GM18526 (cell line): ENCODE data around the gene PTGFRN.

Experiments
- POLR2A ChIP-seq: IDR thresholded peaks from 3 replicates; pipeline ENCODE4 v1.6.1; 2011; ENCODE audit not compliant: insufficient read length; ENCODE audit errors: extremely low read depth

Gene PTGFRN

DNA sequence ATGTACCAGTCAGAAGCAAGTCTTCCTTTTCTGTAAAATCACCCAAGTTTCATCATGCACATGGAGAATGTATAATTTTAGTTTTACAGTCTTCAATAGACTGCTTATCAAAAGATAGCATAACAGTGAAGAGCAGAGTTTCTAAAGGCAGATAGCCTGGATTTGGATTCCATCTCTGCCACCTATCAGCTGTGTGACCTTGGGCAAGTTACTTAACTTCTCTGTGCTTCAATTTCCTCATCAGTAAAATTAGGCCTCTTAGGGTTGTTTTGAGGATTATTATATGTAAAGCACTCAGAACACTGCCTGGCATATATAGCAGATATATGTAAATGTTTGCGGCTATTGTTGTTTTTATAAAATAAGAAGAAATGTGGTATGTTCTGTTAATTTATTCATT, 38.9 kb downstream of the PTGFRN start:
- no peak for TF ChIP-seq POLR2A

DNA sequence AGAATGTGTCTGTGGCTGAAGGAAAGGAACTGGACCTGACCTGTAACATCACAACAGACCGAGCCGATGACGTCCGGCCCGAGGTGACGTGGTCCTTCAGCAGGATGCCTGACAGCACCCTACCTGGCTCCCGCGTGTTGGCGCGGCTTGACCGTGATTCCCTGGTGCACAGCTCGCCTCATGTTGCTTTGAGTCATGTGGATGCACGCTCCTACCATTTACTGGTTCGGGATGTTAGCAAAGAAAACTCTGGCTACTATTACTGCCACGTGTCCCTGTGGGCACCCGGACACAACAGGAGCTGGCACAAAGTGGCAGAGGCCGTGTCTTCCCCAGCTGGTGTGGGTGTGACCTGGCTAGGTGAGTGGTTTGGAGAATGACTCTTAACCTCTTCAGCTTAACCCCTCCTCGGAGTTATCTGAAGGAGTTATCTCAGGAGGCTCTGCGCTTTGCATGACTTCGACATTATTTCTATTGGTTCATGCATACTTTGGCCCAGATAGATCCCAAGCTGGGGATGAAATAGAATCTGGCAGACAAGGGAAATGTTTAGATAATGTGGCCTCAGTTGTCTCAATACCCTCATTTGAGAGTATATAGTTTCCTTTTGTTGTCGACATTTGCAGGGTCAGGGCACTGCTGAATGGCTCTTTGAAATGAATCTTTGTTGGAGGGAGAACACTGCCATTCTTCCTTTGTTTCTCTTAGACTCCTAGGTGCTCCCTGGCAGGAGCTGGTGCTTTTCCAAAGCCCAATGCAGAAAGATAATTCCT, 39.7 kb downstream of the PTGFRN start:
- no peak for TF ChIP-seq POLR2A

- TF ChIP-seq POLR2A = no peak
Observed at GRCh38 chr1:116950517-116951199, 40.9 kb downstream of the PTGFRN start.

GRCh38 chr1:116951200-116951935, 41.7 kb downstream of the PTGFRN start:
- no peak for TF ChIP-seq POLR2A

DNA sequence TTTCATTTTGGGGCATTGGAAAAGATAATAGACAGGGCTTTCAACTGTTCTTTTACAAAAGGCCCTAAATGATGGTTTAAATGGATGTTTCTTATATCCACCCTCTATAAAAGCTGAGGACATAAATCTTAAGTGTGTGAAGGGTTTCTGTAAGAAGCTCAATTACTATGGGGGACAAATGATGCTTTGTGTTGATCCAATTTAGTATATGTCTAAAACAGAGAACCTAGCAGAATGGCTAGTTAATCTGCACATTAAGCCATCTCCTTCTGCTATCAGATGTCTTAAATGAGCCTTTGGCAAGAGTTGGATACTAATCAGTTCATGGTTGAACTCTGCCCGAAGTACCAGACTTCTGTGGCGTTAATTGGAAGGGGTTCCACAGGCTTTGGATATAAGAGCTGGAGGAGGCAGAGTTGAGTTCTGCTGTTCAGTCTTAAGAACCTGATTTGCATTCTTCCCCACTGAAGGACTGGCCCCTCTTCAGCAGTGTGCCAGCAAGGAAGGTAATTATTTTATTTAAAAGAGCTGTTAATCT, 43.1 kb downstream of the PTGFRN start:
- no peak for TF ChIP-seq POLR2A

GRCh38 chr1:116954440-116954839, 44.7 kb downstream of the PTGFRN start:
- no peak for TF ChIP-seq POLR2A

- no peak for TF ChIP-seq POLR2A
Observed at GRCh38 chr1:116956378-116956777, 46.7 kb downstream of the PTGFRN start.

GRCh38 chr1:116957646-116958045, 47.9 kb downstream of the PTGFRN start:
- TF ChIP-seq POLR2A = no peak

- TF ChIP-seq POLR2A = no peak
Observed at GRCh38 chr1:116958110-116958509, 48.4 kb downstream of the PTGFRN start.

DNA sequence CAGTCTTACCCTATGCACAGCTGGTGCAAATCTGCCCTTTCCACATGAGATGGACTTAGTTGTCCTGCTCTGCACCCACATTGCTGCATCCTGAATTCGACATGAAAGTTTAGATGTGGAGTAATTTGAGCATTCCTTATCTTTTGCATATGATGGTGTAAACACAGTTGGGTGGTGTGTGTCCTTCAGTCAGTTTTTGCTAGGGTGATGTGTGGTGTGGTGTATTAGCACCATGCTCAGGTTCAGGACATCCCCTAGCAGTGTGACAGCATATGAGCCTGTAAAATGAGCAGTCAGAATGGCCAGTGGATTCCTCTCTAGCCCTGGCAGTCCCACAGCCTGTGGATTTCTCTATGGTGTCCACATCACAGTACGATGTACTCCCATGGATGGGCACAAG, 49.3 kb downstream of the PTGFRN start:
- no peak for TF ChIP-seq POLR2A

GRCh38 chr1:116961606-116962005, 51.9 kb downstream of the PTGFRN start:
- no peak for TF ChIP-seq POLR2A

DNA sequence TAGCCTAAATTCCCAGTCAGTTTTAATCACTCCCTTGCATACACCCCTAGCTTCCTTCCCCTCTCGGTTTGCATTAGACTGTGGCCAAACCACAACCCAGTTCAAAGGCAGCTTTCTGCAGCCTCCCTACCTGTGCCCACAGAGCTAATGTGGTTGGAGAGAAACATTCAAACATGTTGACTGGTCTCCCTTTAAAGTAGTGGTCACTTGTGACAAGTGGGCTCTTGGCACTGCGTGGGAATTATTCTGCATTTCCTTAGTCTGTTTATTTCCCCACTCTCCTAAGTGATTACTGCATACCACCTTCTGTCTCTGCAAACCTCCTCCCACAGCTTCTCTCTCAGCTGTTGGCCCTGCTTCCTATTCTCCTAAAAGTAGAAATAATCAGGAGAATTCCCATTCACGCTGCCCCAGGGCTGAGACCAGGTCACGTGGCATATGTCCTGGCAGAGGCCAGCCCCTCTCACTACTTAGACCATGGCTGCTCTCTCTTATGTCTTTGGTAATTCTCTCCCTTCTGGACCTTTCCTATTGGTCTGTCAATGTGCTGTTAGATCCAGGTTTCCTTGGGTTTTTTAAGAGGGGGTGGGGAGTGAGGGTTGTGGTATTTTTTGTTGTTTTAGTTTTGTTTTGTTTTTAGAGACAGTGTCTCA, 53.4 kb downstream of the PTGFRN start:
- no peak for TF ChIP-seq POLR2A

DNA sequence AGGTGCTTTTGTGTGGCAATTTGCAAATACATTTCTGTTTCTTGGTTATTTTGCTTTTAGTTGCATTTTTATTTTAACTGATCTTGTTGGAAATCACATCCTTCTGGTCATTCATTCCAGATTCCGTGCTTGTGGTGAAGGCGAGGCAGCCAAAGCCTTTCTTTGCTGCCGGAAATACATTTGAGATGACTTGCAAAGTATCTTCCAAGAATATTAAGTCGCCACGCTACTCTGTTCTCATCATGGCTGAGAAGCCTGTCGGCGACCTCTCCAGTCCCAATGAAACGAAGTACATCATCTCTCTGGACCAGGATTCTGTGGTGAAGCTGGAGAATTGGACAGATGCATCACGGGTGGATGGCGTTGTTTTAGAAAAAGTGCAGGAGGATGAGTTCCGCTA, 57.1 kb downstream of the PTGFRN start:
- no peak for TF ChIP-seq POLR2A

DNA sequence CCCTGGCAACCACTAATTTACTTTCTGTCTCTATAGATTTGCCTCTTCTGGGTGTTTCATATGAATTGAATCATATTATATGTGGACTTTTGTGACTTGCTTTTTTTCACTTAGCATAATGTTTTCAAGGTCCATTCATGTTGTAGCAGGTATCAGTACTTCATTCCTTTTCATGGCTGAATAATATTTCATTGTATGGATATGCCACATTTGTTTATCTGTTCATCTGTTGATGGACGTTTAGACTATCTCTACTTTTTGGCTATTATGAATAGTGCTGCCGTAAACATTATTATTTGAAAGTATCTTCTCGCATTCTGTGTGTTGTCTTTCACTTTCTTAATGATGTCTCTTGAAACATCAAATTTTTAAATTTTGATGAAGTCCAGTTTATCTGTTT, 59.0 kb downstream of the PTGFRN start:
- no peak for TF ChIP-seq POLR2A

GRCh38 chr1:116971258-116971860, 61.6 kb downstream of the PTGFRN start:
- TF ChIP-seq POLR2A = no peak
